Suprapubic skin (tissue), 4 donors: ENCODE data around the gene MED13L. TPM values are rescaled to one million over a fixed set of nuclear protein-coding genes. Genes with fewer than 3 reads are reported as not detected.

ENCODE experiments used
- DNase-seq, 2 donors: peaks; one replicate each; pipeline ENCODE4 v3.0.0-alpha.2; 2019; ENCODE audit warnings: low spot score in 2 of 2
- H3K27ac ChIP-seq: fragments of 200-600 bp; sonication (generic); one replicate; pipeline ENCODE4 v1.5.1; 2019
- H3K27me3 ChIP-seq: fragments of 200-600 bp; sonication (generic); one replicate; pipeline ENCODE4 v1.5.1; 2019
- H3K36me3 ChIP-seq: fragments of 200-600 bp; sonication (generic); one replicate; pipeline ENCODE4 v1.5.1; 2019
- H3K4me1 ChIP-seq: fragments of 200-600 bp; sonication (generic); one replicate; pipeline ENCODE4 v1.5.1; 2019
- H3K4me3 ChIP-seq: fragments of 200-600 bp; sonication (generic); one replicate; pipeline ENCODE4 v1.5.1; 2019; ENCODE audit warnings: mild to moderate bottlenecking
- H3K9me3 ChIP-seq: fragments of 200-600 bp; sonication (generic); one replicate; pipeline ENCODE4 v1.5.1; 2019
- CTCF ChIP-seq, 2 donors: fragments of 200-600 bp in 1 of 2; fragments of 450-650 bp in 1 of 2; sonication (generic) in 1 of 2; IDR thresholded peaks; one replicate each; pipeline ENCODE4 v1.5.1; 2016 to 2019; ENCODE audit warnings: antibody characterized with exemption in 2 of 2, mild to moderate bottlenecking in 1 of 2, moderate library complexity in 1 of 2
- EP300 ChIP-seq: sonication (generic); formaldehyde crosslinking; IDR thresholded peaks from one replicate; pipeline ENCODE4 v1.6.1; 2017; ENCODE audit warnings: antibody characterized with exemption
- POLR2A ChIP-seq, 2 donors: fragments of 450-650 bp; IDR thresholded peaks; one replicate each; pipeline ENCODE4 v1.6.1; 2017; ENCODE audit warnings: antibody characterized with exemption in 2 of 2, mild to moderate bottlenecking in 2 of 2, moderate library complexity in 2 of 2
- POLR2AphosphoS5 ChIP-seq, 3 donors: sonication (generic); formaldehyde crosslinking; IDR thresholded peaks; one replicate each; pipeline ENCODE4 v1.6.1; 2017; ENCODE audit warnings: antibody characterized with exemption in 3 of 3
- WGBS: methylation state at CpG from one replicate; pipeline ENCODE4 v1.1.5; 2018; 5-methylcytosine and 5-hydroxymethylcytosine counted together
- total RNA-seq, 4 donors: library from RNA; depleted of rRNA; stranded (reverse); fragments of >200 nt; gene quantifications; one replicate each; pipeline ENCODE4 v1.1.0, GENCODE V29; 2016

The MED13L gene
- total RNA-seq, 4 donors from 2014 or later = 173 to 418 (median 228) TPM

DNA sequence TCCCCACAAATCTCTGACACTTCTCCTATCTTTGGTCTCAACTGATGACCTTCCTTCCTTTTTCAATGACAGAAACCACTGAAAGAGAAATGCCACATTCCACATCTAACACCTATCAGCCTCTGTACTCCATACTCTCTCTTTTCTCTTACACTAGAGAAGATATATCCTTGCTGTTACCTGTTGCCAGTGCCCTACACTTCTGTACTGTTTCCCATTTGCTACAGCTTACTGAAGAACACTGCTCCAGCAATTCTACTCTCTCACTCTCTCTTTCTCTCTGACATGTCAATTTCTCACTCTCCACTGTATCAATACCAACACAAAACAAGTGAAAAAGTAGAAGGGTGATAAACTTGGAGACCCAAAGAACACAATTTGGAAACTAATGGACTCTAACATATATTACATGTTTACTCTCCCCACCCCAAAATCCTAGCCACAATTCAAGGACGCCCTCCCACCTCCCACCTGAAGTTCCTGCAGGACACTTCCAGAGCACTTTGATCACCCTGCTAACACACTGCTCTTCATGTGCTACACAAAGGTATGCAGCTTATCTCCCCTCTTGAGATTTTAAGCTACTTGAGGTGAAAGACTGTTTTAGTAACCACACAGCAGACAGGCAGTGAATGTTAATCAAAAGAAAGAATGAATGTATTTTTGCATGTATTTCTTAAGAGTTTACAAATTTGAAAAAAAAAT lies 95.0 kb downstream of the MED13L start:
- TF ChIP-seq POLR2A (IDR thresholded peaks at IDR 0.05) = no peak
- TF ChIP-seq EP300 = no peak
- TF ChIP-seq CTCF (IDR thresholded peaks at IDR 0.05) = no peak
- no peak for DNase-seq
- Histone ChIP-seq H3K27me3 (no peaks in the 10 kb centered on the region), H3K4me1 (peaks cover 42% of the 10 kb centered on the region), H3K4me3 (no peak overlapping the region), H3K9me3 (no peaks in the 10 kb centered on the region), H3K27ac (no peak overlapping the region), H3K36me3 (no peaks in the 10 kb centered on the region)
- WGBS = 100% methylated on average over 1 of the region's 1 CpG

- DNase-seq = no peak
- TF ChIP-seq POLR2A (IDR thresholded peaks at IDR 0.05) (no peak), EP300 (no peak), CTCF (IDR thresholded peaks at IDR 0.05) (no peak), POLR2AphosphoS5 (IDR thresholded peaks at IDR 0.05) (no peak)
Observed at GRCh38 chr12:116180448-116180847, 97.0 kb downstream of the MED13L start.

DNA sequence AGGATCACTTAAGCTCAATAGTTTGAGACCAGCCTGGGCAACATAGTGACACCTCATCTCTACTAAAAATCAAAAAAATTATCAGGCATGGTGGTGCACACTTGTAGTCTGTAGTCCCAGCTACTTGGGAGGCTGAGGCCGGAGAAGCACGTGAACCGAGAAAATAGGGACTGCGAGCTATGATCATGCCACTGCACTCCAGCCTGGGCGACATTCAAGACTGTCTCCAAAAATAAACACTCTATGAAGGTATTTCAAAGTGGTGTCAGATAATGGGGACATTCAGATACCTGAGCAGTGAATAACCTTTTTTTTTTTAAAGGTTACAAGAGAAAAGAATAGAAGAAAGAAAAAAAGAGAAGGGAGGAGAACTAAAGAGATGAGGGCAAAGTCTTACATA lies 98.1 kb downstream of the MED13L start:
- Histone ChIP-seq H3K36me3 (no peaks in the 10 kb centered on the region), H3K9me3 (no peaks in the 10 kb centered on the region), H3K27ac (no peak overlapping the region), H3K4me1 (peaks cover 32% of the 10 kb centered on the region), H3K4me3 (no peak overlapping the region), H3K27me3 (no peaks in the 10 kb centered on the region)
- no peak for TF ChIP-seq POLR2AphosphoS5 (IDR thresholded peaks at IDR 0.05)
- TF ChIP-seq EP300 = no peak
- TF ChIP-seq CTCF (IDR thresholded peaks at IDR 0.05) = no peak
- no peak for TF ChIP-seq POLR2A (IDR thresholded peaks at IDR 0.05)
- WGBS = 98% methylated on average over 5 of the region's 5 CpGs
- no peak for DNase-seq

More at GRCh38 chr12:116180448-116180847, 97.0 kb downstream of the MED13L start:
- no peaks in the 10 kb centered on the region for H3K36me3 ChIP-seq
- H3K27ac ChIP-seq = no peak overlapping the region
- no peaks in the 10 kb centered on the region for H3K9me3 ChIP-seq
- 65% methylated on average over 3 of the region's 3 CpGs for WGBS
- H3K27me3 ChIP-seq = no peaks in the 10 kb centered on the region
- peaks cover 29% of the 10 kb centered on the region for H3K4me1 ChIP-seq
- H3K4me3 ChIP-seq = no peak overlapping the region

DNA sequence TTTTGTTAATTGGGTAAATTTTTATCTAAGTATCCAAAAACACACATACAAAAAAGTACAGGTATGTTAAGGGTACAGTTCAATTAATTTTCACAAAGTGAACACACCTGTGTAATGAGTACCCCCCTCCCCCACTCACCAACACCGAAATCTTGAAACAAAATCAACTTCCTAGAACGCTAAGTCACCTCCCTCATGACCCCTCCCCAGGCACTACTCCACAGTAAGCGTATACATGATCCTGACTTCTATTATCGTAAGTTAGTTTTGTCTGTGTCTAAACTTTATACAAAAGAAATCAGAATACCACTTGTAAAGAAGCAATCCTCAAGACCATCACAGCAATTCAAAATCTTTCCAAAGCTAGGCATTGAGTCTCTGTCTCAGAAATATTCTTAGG lies 100.5 kb downstream of the MED13L start:
- DNase-seq = no peak
- Histone ChIP-seq H3K36me3 (no peaks in the 10 kb centered on the region), H3K4me1 (peaks cover 17% of the 10 kb centered on the region), H3K4me3 (no peak overlapping the region), H3K27me3 (no peaks in the 10 kb centered on the region), H3K9me3 (no peaks in the 10 kb centered on the region), H3K27ac (no peak overlapping the region)
- 93% methylated on average over 4 of the region's 4 CpGs for WGBS
- no peak for TF ChIP-seq POLR2A (IDR thresholded peaks at IDR 0.05)
- no peak for TF ChIP-seq EP300
- no peak for TF ChIP-seq CTCF (IDR thresholded peaks at IDR 0.05)
- no peak for TF ChIP-seq POLR2AphosphoS5 (IDR thresholded peaks at IDR 0.05)

DNA sequence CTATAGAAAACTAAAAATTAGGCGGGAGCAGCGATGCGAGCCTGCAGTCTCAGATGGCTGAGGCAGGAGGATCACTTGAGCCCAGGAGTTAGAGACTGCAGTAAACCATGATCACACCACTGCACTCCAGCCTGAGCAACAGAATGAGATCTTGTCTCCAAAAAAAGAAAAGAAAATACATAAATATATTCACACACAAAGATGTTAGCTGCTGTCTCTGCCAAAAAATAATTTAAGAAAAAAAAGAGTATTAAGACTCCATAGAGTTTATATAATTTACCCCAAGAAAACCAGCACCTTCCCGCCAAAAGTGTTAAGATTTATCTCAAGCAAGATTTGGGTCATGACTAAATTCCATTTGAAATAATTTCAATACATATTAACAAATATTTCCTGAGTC lies 102.6 kb downstream of the MED13L start:
- Histone ChIP-seq H3K9me3 (no peaks in the 10 kb centered on the region), H3K36me3 (no peaks in the 10 kb centered on the region), H3K27me3 (no peaks in the 10 kb centered on the region), H3K4me1 (peaks cover 24% of the 10 kb centered on the region), H3K4me3 (no peak overlapping the region), H3K27ac (no peak overlapping the region)
- WGBS = 84% methylated on average over 4 of the region's 4 CpGs
- TF ChIP-seq POLR2AphosphoS5 (IDR thresholded peaks at IDR 0.05) (no peak), POLR2A (IDR thresholded peaks at IDR 0.05) (no peak), EP300 (no peak), CTCF (IDR thresholded peaks at IDR 0.05) (no peak)
- no peak for DNase-seq
